ENCODE results near the gene GJD4. TPM values are rescaled to one million over a fixed set of nuclear protein-coding genes. Genes with fewer than 3 reads are reported as not detected.

Gene GJD4
- total RNA-seq, 3 donors from 2014 or later, result not detected

GRCh38 chr10:35640474-35640873 is 35.3 kb downstream of the GJD4 start:
- intact Hi-C loops (cut with DNase I, micrococcal nuclease), result loop anchor here in 1 of 2 donors (5.0 kb wide), 1 partner anchor 277 kb away; no protein-coding TSS in a partner anchor
- H3K4me1 ChIP-seq (ENCODE audit: low read depth), result peaks cover 22% of the 10 kb centered on the region

GRCh38 chr10:35640951-35641675 is 36.0 kb downstream of the GJD4 start:
- no peak for TF ChIP-seq CTCF (IDR thresholded peaks at IDR 0.05)
- intact Hi-C loops (cut with DNase I, micrococcal nuclease), result loop anchor here in 1 of 2 donors (5.0 kb wide), 1 partner anchor 276 kb away; no protein-coding TSS in a partner anchor
- Histone ChIP-seq H3K4me3 (peak overlapping the region; percentile 75), H3K9me3 (no peaks in the 10 kb centered on the region), H3K36me3 (ENCODE audit: low read depth) (no peaks in the 10 kb centered on the region), H3K4me1 (ENCODE audit: low read depth) (peaks cover 16% of the 10 kb centered on the region)
- peak; percentile 68 for ATAC-seq
- DNase-seq, result peak; percentile 72 to 82 (median 81)

More at GRCh38 chr10:35640474-35640873, 35.3 kb downstream of the GJD4 start:
- H3K4me3 ChIP-seq, result no peak overlapping the region
- peak; percentile 41 for TF ChIP-seq CTCF (IDR thresholded peaks at IDR 0.05)
- no peaks in the 10 kb centered on the region for H3K9me3 ChIP-seq
- ATAC-seq (peak; percentile 45), DNase-seq (peak; percentile 75 to 79 (median 76))
- H3K36me3 ChIP-seq (ENCODE audit: low read depth), result no peaks in the 10 kb centered on the region

- ATAC-seq, result peak; percentile 37
- peaks cover 15% of the 10 kb centered on the region for H3K4me1 ChIP-seq (ENCODE audit: low read depth)
- no peaks in the 10 kb centered on the region for H3K36me3 ChIP-seq (ENCODE audit: low read depth)
- H3K9me3 ChIP-seq, result no peaks in the 10 kb centered on the region
- DNase-seq, result peak in 1 of 3 donors; percentile 51
- peak overlapping the region; percentile 75 for H3K4me3 ChIP-seq
- no peak for TF ChIP-seq CTCF (IDR thresholded peaks at IDR 0.05)
- intact Hi-C loops (cut with DNase I, micrococcal nuclease), result loop anchor here in 1 of 2 donors (5.0 kb wide), 1 partner anchor 276 kb away; no protein-coding TSS in a partner anchor
Measured at GRCh38 chr10:35641676-35642034, 36.5 kb downstream of the GJD4 start.

GRCh38 chr10:35642035-35642792 is 37.1 kb downstream of the GJD4 start, which contains the start of gene FZD8:
FZD8 (minus strand) TSS chr10:35642296; CDS start chr10:35641429, 867 bp downstream.
- peak; percentile 7 for TF ChIP-seq CTCF (IDR thresholded peaks at IDR 0.05)
- intact Hi-C loops (cut with DNase I, micrococcal nuclease), result loop anchor here in 1 of 2 donors (5.0 kb wide), 1 partner anchor 275 kb away; no protein-coding TSS in a partner anchor
- peaks cover 15% of the 10 kb centered on the region for H3K4me1 ChIP-seq (ENCODE audit: low read depth)
- H3K4me3 ChIP-seq, result peak within 1 kb of the TSS; percentile 75
- no peaks in the 10 kb centered on the region for H3K9me3 ChIP-seq
- DNase-seq (peak; percentile 92 to 95 (median 93)), ATAC-seq (peak; percentile 89)
- no peaks in the 10 kb centered on the region for H3K36me3 ChIP-seq (ENCODE audit: low read depth)

GRCh38 chr10:35642793-35643114 is 37.6 kb downstream of the GJD4 start:
- H3K9me3 ChIP-seq, result no peaks in the 10 kb centered on the region
- H3K4me1 ChIP-seq (ENCODE audit: low read depth), result peaks cover 15% of the 10 kb centered on the region
- no peaks in the 10 kb centered on the region for H3K36me3 ChIP-seq (ENCODE audit: low read depth)
- DNase-seq (no peak), ATAC-seq (no peak)
- H3K4me3 ChIP-seq, result peak overlapping the region; percentile 75
- no peak for TF ChIP-seq CTCF (IDR thresholded peaks at IDR 0.05)
- intact Hi-C loops (cut with DNase I, micrococcal nuclease), result loop anchor here in 1 of 2 donors (5.0 kb wide), 1 partner anchor 275 kb away; no protein-coding TSS in a partner anchor
